RKO (cell line): ENCODE measurements around the gene STUM.
"Not testable (repeated sequence)": the region's sequence is repeated elsewhere in the genome, so short reads cannot be mapped to it uniquely, and the experiment has no call there.

Source experiments
- DNase-seq: peaks from one replicate; pipeline ENCODE4 v3.0.0-alpha.2; 2016; ENCODE audit warnings: low spot score

The STUM gene

GRCh38 chr1:226627924-226628611 is 79.5 kb downstream of the STUM start:
- DNase-seq, result no peak

GRCh38 chr1:226628612-226629155 is 80.1 kb downstream of the STUM start:
- no peak for DNase-seq

- DNase-seq, result no peak
Observed at GRCh38 chr1:226629210-226629895, 80.8 kb downstream of the STUM start.

- DNase-seq, result no peak
Observed at GRCh38 chr1:226629896-226630550, 81.5 kb downstream of the STUM start.

GRCh38 chr1:226630592-226630991 is 82.0 kb downstream of the STUM start:
- no peak for DNase-seq

GRCh38 chr1:226631229-226632000 is 82.9 kb downstream of the STUM start:
- no peak for DNase-seq

- DNase-seq, result no peak
Observed at GRCh38 chr1:226632169-226632879, 83.8 kb downstream of the STUM start.

GRCh38 chr1:226632922-226633351 is 84.4 kb downstream of the STUM start:
- no peak for DNase-seq

GRCh38 chr1:226633541-226634165 is 85.1 kb downstream of the STUM start:
- DNase-seq, result no peak

GRCh38 chr1:226634166-226634588 is 85.6 kb downstream of the STUM start:
- peak; percentile 55 for DNase-seq

- no peak for DNase-seq
Observed at GRCh38 chr1:226634611-226635246, 86.2 kb downstream of the STUM start.

GRCh38 chr1:226635456-226635941 is 86.9 kb downstream of the STUM start:
- DNase-seq, result no peak

- DNase-seq, result no peak
Observed at GRCh38 chr1:226636847-226637096, 88.2 kb downstream of the STUM start.

GRCh38 chr1:226637147-226637935 is 88.8 kb downstream of the STUM start:
- DNase-seq, result no peak

- DNase-seq, result no peak
Observed at GRCh38 chr1:226638001-226638601, 89.5 kb downstream of the STUM start.

GRCh38 chr1:226638608-226639007 is 90.0 kb downstream of the STUM start:
- no peak for DNase-seq

GRCh38 chr1:226639206-226639605 is 90.6 kb downstream of the STUM start:
- not testable (repeated sequence) for DNase-seq

- DNase-seq, result no peak
Observed at GRCh38 chr1:226639631-226640061, 91.1 kb downstream of the STUM start.
